Thymus (tissue), 11 donors: ENCODE measurements around the gene DCAF10. TPM values are rescaled to one million over a fixed set of nuclear protein-coding genes. Genes with fewer than 3 reads are reported as not detected.
A peak's percentile ranks its signal among the peaks of the same experiment; 100 is the strongest.
"Not testable (repeated sequence)": the region's sequence is repeated elsewhere in the genome, so short reads cannot be mapped to it uniquely, and the experiment has no call there.

Experiments used
- DNase-seq, 9 donors: peaks; one replicate each; pipeline ENCODE4 v3.0.0-alpha.2; 2013; ENCODE audit warnings: low spot score in 9 of 9, low read depth in 6 of 9, missing footprints in 1 of 9
- H3K27ac ChIP-seq, 2 donors: one replicate each; pipeline ENCODE4 v1.5.1; 2013; ENCODE audit warnings: control low read depth in 1 of 2, low read depth in 1 of 2, low read length in 1 of 2, mild to moderate bottlenecking in 1 of 2, moderate library complexity in 1 of 2
- H3K27me3 ChIP-seq, 2 donors: one replicate each; pipeline ENCODE4 v1.5.1; 2013; ENCODE audit warnings: low read length in 1 of 2; ENCODE audit not compliant: control insufficient read depth in 2 of 2, insufficient read depth in 1 of 2
- H3K36me3 ChIP-seq, 2 donors: one replicate each; pipeline ENCODE4 v1.5.1; 2013; ENCODE audit warnings: low read length in 1 of 2, mild to moderate bottlenecking in 1 of 2, moderate library complexity in 1 of 2; ENCODE audit not compliant: control insufficient read depth in 2 of 2, insufficient read depth in 2 of 2
- H3K4me1 ChIP-seq, 2 donors: one replicate each; pipeline ENCODE4 v1.5.1; 2013; ENCODE audit warnings: low read length in 2 of 2; ENCODE audit not compliant: control insufficient read depth in 2 of 2, insufficient read depth in 2 of 2
- H3K4me3 ChIP-seq, 2 donors: one replicate each; pipeline ENCODE4 v1.5.1; 2013; ENCODE audit warnings: low read length in 2 of 2, control low read depth in 1 of 2, mild to moderate bottlenecking in 1 of 2
- H3K9me3 ChIP-seq, 2 donors: one replicate each; pipeline ENCODE4 v1.5.1; 2013; ENCODE audit warnings: low read length in 1 of 2, mild to moderate bottlenecking in 1 of 2; ENCODE audit not compliant: control insufficient read depth in 2 of 2, insufficient read depth in 1 of 2
- WGBS: extraction: QIAGEN DNeasy Blood & Tissue Kit; methylation state at CpG from one replicate; pipeline ENCODE4 v1.1.7; 2013; 5-methylcytosine and 5-hydroxymethylcytosine counted together
- polyA plus RNA-seq: library from polyadenylated mRNA; stranded (reverse); fragments of 200-250 nt; gene quantifications from one replicate; pipeline ENCODE4 v1.2.3, GENCODE V29; 2013
- total RNA-seq: library from RNA; stranded (reverse); fragments of 120-200 nt; gene quantifications from one replicate; pipeline ENCODE4 v1.2.4, GENCODE V29; 2013
- donor health status: healthy.

DCAF10 gene
- total and polyA plus RNA-seq, 2 donors: 7.6 to 7.7 TPM

- Histone ChIP-seq H3K27me3 (no peaks in the 10 kb centered on the region), H3K27ac (no peak overlapping the region), H3K9me3 (no peaks in the 10 kb centered on the region), H3K4me3 (no peak overlapping the region), H3K4me1 (peaks cover 2 to 13% of the 10 kb centered on the region in 2 donors), H3K36me3 (no peaks in the 10 kb centered on the region)
- DNase-seq: no peak
- WGBS: 85% methylated on average over 4 of the region's 4 CpGs
Measured at GRCh38 chr9:37908283-37908682, 107.7 kb downstream of the DCAF10 start.

GRCh38 chr9:37908698-37909186 is 108.1 kb downstream of the DCAF10 start:
- Histone ChIP-seq H3K36me3 (no peaks in the 10 kb centered on the region), H3K4me3 (no peak overlapping the region), H3K9me3 (no peaks in the 10 kb centered on the region), H3K4me1 (peaks cover 2 to 12% of the 10 kb centered on the region in 2 donors), H3K27me3 (no peaks in the 10 kb centered on the region), H3K27ac (no peak overlapping the region)
- 88% methylated on average over 4 of the region's 4 CpGs for WGBS
- no peak for DNase-seq

GRCh38 chr9:37909326-37909725 is 108.7 kb downstream of the DCAF10 start:
- Histone ChIP-seq H3K4me1 (peaks cover 2 to 13% of the 10 kb centered on the region in 2 donors), H3K27me3 (no peaks in the 10 kb centered on the region), H3K4me3 (no peak overlapping the region), H3K36me3 (no peaks in the 10 kb centered on the region), H3K9me3 (no peaks in the 10 kb centered on the region), H3K27ac (no peak overlapping the region)
- 93% methylated on average over 3 of the region's 3 CpGs for WGBS
- no peak for DNase-seq

- not testable (repeated sequence) for H3K4me3 ChIP-seq, H3K27me3 ChIP-seq, H3K9me3 ChIP-seq, H3K4me1 ChIP-seq, H3K27ac ChIP-seq, H3K36me3 ChIP-seq, DNase-seq
- 95% methylated on average over 5 of the region's 5 CpGs for WGBS
Measured at GRCh38 chr9:37909836-37910235, 109.2 kb downstream of the DCAF10 start.

- no peak overlapping the region for H3K4me3 ChIP-seq
- no peaks in the 10 kb centered on the region for H3K36me3 ChIP-seq
- no peak for DNase-seq
- no peaks in the 10 kb centered on the region for H3K9me3 ChIP-seq
- 94% methylated on average over 4 of the region's 4 CpGs for WGBS
- H3K27ac ChIP-seq: no peak overlapping the region
- H3K4me1 ChIP-seq: peaks cover 0 to 6% of the 10 kb centered on the region in 2 donors
- H3K27me3 ChIP-seq: no peaks in the 10 kb centered on the region
Measured at GRCh38 chr9:37910271-37910670, 109.7 kb downstream of the DCAF10 start.

GRCh38 chr9:37911271-37911681 is 110.7 kb downstream of the DCAF10 start:
- Histone ChIP-seq H3K27me3 (no peaks in the 10 kb centered on the region), H3K9me3 (no peaks in the 10 kb centered on the region), H3K4me1 (peaks cover 0 to 6% of the 10 kb centered on the region in 2 donors), H3K4me3 (no peak overlapping the region), H3K36me3 (no peaks in the 10 kb centered on the region), H3K27ac (no peak overlapping the region)
- WGBS: 90% methylated on average over 6 of the region's 6 CpGs
- DNase-seq: no peak

GRCh38 chr9:37913480-37914153 is 113.0 kb downstream of the DCAF10 start:
- no peaks in the 10 kb centered on the region for H3K36me3 ChIP-seq
- peak overlapping the region in 1 of 2 donors; percentile 15 for H3K27ac ChIP-seq
- no peaks in the 10 kb centered on the region for H3K9me3 ChIP-seq
- H3K4me3 ChIP-seq: no peak overlapping the region
- peak; percentile 47 to 87 (median 74) for DNase-seq
- WGBS: 59% methylated on average over 11 of the region's 11 CpGs
- no peaks in the 10 kb centered on the region for H3K27me3 ChIP-seq
- H3K4me1 ChIP-seq: peaks cover 0 to 3% of the 10 kb centered on the region in 2 donors

- Histone ChIP-seq H3K27me3 (no peaks in the 10 kb centered on the region), H3K36me3 (no peaks in the 10 kb centered on the region), H3K27ac (no peak overlapping the region), H3K9me3 (no peaks in the 10 kb centered on the region), H3K4me3 (no peak overlapping the region), H3K4me1 (peaks cover 0 to 3% of the 10 kb centered on the region in 2 donors)
- DNase-seq: no peak
- 97% methylated on average over 8 of the region's 8 CpGs for WGBS
Measured at GRCh38 chr9:37914154-37914551, 113.6 kb downstream of the DCAF10 start.

GRCh38 chr9:37914701-37915358 is 114.2 kb downstream of the DCAF10 start:
- no peaks in the 10 kb centered on the region for H3K36me3 ChIP-seq
- DNase-seq: no peak
- H3K4me3 ChIP-seq: no peak overlapping the region
- H3K4me1 ChIP-seq: peaks cover 0 to 3% of the 10 kb centered on the region in 2 donors
- no peaks in the 10 kb centered on the region for H3K27me3 ChIP-seq
- 94% methylated on average over 11 of the region's 11 CpGs for WGBS
- no peak overlapping the region for H3K27ac ChIP-seq
- no peaks in the 10 kb centered on the region for H3K9me3 ChIP-seq
